ENCODE results near the gene PBRM1.
"Not testable (repeated sequence)": the region's sequence is repeated elsewhere in the genome, so short reads cannot be mapped to it uniquely, and the experiment has no call there.

PBRM1 gene

DNA sequence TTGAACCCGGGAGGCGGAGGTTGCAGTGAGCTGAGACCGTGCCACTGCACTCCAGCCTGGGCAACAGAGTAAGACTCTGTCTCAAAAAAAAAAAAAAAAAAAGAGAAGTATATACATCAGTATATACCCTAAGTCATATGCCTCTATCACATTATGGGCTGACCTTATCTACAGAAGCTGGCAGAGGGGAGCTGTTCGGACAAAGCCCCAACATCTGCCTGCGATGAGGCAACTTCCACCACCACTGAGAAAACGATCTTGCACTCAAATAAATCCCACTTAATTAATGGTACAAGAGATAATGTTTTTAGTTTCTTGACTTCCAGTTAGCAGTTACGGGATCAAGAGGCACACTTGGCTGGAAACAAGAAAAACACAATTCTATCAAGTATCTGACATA is 17.6 kb upstream of the PBRM1 start:
- DNase-seq: no peak

DNA sequence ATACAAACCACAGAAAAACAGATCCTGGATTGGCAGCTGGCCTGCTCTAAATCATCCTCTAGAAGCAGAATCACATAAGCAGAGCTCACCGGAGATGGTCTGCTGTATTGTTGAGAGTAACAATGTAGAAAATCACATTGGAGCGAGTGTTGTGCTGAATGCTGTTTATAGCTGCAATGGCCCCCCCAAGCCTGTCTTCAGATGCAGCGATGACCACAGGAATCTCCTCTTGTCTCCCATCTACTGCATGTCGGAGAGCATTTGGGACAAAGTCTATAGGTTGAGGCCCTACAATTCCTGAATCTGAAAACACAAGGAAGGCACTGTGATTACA is 11.9 kb upstream of the PBRM1 start:
- no peak for DNase-seq

DNA sequence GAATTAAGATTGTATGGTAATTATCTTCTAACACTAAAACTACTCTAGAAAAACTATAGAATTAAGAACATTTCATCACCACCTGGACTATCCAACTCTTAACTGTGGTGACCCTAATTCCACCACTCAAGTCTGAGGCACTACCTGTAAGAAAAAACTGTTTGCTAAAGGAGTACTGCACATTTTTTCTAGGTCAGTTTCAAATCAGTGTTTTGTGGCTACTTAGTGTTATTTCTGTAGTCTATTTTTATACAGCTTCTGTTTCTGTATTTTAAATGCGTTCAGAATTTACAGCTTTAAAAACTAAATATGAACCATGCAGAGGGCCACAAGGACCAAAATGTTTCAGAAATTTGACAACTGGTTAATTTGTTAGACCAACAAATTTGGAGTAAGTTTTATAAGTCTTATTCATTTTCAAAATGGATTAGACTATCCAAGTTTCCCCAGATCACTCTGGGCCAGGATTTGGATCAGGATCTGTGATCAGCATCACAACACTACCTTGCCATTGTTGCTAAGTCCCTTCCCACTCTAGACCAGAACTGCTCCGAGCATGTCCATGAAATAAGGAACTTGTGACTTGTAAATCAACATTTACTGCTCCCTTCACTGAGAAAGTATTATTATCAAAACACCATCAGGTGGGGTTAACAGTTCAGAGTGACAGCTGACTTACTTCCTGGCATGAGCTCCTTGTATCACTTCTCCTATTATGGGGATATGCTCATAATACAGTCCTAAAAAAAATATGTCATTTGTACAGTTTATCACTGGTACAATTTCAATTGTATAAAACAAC is 11.3 kb upstream of the PBRM1 start:
- no peak for DNase-seq

DNA sequence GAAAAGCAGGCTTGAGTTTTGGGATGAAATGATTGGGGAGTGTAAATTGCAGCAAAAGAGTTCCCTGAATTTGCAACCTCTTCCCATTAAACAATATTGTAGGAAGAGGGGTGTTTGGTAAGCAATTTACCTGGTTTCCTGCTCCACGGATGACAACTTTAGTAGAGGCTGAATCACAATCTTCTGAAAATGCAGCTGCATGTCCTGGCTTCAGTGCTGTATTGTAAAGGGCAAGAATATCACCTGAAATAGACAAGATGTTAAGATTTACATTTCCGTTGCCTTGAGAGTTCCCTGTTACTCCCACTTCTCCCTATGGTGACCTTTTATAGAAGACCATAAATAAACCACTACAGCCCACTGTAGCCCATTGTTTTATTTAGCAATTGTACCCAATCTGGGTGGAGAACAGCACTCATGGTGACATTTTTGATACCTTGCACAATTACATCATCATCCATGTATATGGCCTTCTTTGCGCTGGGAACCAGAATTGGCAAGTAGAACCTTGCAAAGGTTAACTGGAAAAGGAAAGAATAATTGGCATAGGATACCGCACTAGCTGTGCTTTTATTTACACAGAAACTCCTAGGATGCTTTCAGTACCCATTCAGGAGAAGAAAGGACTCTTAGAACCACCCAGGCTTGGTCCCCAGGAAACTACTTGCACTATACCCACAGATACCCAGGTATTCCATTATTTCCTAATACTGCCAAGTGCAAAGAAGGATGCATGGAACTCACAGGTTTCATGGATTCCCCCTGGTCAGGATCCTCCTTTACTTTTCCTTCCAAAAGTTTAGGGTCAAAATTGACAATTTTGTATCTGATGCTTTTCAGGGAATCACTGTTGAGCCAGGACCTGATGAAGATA is 10.3 kb upstream of the PBRM1 start:
- no peak for DNase-seq

DNA sequence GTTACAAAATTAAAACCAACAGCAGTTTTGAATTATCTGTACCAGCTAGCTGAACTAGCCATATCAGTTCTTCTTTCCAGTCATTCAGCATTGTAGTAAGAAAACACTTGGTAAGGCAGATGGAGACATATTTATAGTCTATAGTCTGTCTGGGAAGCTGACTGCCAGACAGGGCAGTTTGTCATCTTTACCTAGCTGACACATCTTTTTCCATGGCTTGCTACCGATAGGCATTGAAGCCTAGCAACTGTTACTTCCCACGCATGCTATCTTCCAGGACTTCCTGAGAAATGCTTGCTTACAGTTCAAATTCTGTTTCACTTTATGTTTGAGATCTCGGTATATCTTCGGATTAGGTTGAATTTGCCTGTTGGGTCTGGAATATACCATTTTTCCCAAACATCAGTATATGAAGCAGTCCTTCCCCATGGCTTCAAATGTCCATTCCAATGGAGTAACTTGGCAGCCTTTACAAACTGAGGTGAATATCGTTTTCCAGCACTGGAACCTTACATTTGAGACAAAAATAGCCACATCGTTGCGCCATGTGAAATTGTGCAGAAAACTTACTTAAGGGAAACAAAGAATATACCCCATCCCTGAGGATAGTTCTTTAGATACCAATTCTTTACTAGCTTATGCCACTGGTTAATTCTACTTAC is 8.9 kb upstream of the PBRM1 start:
- no peak for DNase-seq

DNA sequence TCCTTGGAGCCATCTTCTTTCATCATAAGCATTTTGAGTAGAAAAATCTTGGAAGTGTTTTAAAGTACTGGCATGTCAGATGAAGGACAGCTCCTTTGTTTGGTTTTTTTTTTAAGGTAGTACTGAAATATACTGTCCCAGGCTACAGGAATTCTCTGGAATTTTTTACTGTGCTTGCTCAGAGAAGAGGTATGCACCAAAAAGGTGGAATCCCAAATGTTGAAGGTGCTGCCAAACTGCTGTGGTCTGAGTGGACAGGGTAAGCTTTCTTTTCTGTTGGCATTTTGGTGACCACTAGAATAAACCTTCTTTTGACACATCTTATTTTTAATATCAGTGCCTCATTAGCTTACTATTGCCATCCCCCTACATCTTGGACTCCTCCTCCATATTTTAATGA is 7.4 kb upstream of the PBRM1 start:
- no peak for DNase-seq

DNA sequence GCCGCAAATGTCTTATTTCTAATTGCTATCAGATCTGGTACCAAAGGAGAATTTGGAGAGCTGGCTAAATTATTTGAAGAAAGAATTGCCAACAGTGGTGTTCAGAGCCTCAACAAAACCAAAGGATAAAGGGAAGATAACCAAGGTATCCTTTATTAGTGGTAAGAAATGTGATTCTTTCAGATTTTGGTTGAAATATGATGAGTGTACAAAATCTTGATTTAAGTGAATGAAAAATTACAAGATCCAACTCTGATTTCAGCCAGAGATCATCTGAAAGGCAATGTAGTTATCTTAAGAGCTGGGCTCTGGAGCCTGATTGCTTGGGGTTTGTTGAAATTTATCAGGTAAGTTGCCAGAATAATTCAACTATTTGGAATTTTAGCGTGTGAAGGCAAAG is 4.8 kb upstream of the PBRM1 start:
- DNase-seq: no peak

DNA sequence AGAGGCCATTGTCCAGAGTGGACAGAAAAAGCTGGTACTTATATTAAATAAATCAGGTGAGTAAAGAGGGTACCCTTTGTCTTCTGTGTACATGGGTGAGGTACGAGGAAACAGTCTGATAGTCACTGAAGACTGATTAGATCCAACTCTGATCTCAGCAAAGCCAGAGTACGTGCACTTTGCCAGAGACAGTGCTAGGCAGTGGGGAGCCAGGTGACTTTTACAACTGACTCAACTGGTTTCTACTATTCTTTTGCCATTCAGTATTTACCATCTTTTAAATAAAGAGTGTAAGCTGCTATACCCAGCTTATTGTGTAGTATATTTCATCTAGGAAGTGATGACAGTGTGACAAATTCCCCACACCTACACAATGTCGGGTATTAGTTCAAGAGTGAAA is 3.4 kb upstream of the PBRM1 start:
- DNase-seq: no peak

DNA sequence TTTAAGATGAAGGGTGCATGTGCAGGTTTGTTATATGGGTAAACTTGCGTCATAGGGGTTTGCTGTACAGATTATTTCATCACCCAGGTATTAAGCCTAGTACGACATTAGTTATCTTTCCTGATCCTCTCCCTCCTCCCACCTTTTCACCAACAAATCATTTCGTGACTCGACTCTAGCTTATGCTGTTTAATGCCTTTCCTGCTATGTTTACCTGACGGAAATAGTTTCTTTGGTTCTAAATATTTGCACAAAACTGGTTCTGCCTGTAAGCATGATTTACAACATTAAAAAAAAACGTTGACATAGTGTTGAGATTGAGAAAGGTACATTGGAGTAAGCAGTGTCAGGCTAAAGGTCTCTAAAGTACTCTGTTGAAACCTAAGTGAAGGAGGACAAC is 2.6 kb upstream of the PBRM1 start:
- no peak for DNase-seq

DNA sequence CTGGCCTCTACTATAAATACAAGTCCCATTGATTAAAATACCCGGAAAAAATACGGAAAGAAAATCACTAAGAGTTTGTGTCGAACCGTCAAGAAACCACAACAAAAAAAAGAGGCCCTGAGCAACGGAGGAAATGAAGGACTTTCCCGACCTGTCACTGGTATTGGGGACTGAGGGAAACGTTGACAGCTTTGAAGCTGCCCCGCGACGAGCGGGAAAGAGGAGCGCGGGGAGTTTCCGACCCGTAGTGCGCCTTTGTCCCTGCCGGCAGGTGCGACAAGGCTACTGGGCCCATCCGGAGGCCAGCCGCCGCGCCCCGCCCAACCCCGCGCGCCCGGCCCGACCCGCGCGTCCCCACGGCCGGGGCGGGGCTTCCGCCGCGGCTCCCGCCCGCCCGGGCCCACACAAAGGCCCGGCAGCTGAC is 416 bp downstream of the PBRM1 start:
- DNase-seq: no peak

DNA sequence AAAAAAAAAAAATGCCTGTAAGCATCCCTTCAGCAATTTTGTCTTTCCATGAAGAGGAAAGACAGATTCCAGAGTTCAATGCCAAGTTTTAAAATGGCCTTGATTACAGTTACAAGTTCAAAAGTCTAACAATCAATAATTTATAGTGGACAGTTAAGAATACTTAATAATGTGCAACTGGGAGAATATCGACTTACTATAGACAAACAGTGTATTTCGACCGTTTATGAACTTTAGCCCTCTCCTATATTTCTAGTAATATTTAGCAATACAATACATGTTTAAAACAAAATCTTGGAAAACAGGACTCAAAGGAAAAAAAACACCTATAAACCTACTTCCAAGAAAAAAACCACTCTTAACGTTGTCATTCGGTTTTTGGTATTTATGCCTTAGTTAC is 1.5 kb downstream of the PBRM1 start:
- DNase-seq: no peak

DNA sequence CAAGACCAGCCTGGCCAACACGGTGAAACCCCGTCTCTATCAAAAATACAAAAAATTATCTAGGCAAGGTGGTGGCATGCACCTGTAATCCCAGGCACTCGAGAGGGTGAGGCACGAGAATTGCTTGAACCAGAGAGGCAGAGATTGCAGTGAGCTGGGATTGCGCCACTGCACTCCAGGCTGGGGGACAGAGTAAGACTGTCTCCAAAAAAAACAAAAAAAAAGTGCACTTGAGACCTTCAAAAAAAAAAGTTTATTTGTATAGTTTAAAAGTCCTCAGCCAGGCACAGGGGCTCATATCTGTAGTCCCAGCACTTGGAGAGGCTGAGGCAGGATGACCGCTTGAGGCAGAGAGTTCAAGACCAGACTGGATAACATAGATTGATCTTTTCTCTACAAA is 2.1 kb downstream of the PBRM1 start:
- no peak for DNase-seq

DNA sequence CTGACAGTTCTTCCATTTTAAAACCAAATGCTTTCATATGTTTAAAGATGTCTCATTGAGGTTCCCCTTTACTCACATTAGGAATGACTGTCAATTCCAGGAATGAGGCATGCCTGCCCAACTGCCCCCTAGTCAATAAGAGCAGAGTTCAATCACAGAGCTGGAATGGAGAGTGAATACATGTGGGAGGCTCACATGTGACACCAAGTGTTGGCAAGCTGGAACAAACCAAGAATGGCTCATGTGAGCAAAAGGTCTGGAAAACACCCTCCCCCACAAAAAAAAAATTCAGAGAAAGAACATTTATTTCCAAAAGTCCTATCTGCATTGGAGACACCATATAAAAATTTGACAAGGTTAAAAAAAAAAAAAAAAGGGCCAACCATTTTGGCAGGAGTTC is 3.7 kb downstream of the PBRM1 start:
- no peak for DNase-seq

DNA sequence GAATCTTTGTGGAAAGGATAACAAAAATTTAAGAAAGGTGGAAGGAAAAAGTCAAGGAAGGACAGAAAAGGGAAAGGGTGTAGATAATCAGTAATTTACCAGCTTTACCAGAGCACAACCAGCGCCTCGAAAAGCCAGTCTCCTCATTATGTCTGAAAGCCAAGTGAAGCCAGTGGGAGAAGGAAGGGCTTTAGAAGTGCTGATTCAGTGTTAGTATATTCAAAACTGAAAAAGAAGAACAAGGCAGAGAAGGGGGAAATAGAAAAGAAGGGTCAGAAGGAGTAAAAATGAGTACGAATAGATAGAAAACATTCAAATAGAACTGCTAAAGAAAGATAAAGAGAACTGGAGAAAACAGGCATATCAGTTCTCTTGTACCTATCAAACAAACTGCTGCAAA is 4.1 kb downstream of the PBRM1 start:
- no peak for DNase-seq

DNA sequence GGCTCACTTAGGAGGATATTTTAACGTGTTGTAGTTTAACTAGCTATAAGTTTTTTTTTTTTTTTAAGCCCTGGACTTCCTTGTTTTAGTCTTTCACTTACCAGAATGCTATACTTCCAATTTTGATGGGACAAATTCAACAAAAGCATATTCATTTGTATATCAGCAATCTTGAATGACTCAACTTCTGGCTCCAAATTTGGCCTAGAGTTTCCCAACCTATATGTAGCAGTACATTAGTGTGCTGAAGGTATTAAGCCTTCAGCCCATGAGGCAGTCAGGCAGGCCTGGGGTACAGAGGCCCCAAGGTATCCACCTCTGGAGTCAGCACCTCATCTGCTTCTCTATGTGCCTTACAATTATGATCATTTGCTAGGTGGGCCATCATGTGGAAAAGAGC is 5.9 kb downstream of the PBRM1 start:
- no peak for DNase-seq

DNA sequence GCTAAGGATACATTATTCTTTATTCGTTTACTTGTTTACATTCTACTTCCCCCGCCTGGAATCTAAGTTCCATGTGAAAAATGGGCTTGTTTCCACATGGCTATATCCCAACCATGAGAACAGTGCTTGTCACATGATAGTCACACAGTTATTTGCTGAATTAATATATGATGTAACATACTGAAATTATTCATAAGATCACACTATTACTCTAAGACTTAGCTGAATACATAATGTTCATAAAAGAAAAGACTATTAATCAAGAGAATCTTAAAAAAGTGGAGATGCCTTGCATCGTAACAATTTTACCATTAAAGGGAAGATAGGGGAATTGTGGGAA is 6.5 kb downstream of the PBRM1 start:
- no peak for DNase-seq

DNA sequence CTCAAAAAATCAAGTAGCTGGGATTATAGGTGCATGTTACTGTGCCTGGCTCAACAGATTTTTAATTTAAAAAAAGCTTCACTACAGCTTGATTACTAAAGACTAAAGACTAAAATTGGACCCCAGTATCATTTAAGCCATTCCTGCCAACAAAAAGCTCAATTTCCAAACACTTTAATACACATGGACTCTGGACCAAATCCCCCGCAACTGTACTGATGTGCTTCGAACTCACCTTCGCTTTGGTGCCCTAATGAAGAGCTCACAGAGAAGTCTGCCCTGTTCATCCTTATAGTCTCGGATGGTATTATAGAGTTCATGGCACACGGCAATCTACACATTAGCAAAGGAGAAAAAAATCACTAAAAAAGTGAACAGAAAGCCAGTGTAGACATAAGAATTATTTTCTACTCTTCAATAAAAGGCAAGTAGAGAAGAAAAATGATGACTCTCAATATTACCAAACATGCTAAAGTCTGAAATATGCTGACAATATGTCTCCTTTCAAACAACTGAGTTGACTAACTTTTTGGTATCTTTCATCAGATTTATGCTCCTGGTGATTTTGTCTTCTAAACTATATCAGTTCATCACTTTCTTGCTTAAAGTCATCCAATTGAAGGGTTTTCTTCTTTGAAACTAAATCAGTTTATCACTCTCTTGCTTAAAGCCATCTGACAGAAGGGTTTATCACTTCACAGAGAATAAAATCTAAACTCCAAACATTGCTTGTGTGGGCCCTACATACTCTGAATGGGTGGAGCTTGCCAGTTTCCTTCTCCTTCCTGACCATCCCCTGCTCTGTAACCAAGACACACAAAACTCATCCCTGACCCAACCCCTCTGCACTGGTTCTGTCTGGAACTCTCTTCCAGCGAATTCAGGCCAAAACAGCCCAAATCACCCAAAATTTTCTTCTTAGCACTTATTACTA is 7.2 kb downstream of the PBRM1 start:
- DNase-seq: no peak

DNA sequence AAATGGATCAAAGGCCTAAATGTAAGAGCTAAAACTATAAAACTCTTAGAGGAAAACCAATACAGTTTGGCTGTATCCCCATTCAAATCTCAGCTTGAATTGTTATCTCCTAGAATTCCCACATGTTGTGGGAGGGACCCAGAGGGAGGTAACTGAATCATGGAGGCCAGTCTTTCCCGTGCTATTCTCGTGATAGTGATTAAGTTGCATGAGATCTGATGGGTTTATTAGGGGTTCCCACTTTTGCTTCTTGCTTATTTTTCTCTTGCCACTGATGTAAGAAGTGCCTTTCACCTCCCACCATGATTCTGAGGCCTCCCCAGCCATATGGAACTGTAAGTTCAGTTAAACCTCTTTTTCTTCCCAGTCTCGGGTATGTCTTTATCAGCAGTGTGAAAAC is 9.5 kb downstream of the PBRM1 start:
- not testable (repeated sequence) for DNase-seq

DNA sequence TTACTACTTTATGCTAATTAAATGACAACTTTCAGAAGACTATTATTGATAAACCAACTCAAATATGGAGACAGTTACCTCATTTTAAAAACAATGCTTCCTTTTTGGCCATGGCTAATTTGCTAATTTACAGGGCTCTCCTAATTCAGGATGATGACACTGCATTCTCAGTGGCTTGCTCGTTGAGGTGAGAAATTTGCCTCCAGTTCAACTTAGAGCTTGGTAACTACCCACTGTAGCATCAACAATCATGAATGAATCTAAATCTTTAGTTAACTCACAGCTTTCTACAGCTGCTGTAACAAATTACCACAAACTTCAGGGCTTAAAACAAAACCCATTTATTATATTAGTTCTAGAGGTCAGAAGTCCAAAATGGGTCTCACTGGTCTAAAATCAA is 14.0 kb downstream of the PBRM1 start:
- DNase-seq: no peak

DNA sequence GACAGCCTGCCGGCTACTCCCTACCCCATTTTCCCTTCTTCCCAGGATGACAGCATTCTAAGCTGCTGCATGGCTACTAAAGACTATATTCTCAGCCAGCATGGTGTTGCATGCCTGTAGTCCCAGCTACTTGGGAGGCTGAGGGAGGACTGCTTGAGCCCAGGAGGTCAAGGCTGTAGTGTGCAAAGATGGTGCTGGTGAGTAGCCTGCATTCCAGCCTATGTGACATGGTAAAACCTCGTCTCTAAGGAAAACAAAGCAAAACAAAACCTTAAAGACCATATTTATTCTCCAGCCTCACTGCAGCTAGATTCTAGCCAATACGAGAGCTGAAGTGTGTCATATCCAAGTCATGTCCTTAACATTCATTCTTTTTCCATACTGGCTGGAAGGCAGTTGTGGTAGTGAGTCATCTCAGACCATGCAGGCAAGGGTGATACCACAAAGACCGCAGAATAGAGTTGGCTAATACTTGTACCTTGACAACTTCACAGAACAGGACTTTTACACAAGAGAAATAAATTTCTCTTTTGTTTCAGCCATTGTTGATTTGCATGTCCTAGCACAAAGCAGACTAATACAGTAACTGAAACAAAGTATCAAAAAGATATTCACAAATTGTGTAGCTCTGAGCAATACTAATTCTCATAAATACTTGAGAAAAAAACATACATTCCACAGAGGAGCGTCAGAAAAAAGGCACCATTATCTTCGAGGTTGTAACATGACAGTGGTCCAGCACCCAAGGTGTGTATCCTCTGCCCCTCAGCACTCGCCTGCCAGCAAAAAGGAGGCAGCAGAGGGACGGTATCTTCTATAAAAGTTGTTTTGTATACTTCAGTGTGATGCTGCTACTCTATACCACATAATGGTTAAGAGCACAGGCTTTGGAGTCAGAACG is 14.8 kb downstream of the PBRM1 start:
- DNase-seq: no peak

DNA sequence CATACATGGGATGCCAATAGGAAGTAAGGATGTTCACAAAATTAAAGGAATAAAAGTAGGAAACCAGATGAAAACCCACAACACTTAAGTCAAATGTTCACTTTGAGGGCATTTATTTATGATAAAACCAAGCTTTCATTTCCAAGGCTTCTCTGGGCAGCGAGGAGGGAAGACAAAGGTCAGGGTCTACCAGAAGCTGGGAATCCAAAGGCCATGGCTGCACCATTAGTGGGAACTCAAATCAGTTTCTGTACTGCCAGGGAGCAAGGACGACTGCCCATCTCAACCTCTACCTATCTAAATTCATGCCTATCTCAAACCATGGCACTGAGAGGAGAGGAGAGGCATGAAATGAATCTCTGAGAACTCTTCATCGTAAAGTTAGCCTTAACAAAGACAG is 22.6 kb downstream of the PBRM1 start:
- DNase-seq: no peak

DNA sequence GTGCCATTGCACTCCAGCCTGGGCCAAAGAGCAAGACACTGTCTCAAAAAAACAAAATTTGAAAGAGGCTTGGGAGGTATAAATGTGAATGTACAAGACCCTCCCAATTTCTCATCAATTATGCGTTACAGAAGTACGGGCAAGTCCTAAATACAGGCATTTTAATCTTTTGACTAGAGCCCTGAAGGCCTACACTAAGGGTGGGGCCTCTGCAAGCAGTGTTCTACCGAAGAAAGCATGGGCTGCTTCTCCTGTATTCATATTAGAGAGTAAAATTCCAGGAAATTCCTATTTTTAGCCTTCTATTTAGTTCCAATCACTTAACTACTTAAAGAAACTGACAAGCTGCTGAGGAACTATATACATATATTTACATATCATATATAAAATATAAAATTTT is 25.7 kb downstream of the PBRM1 start:
- DNase-seq: no peak
